Suprapubic skin (tissue), 3 donors: ENCODE measurements around the gene AMT.
A peak's percentile ranks its signal among the peaks of the same experiment; 100 is the strongest.

Source experiments
- CTCF ChIP-seq, 2 donors: fragments of 200-600 bp in 1 of 2; fragments of 450-650 bp in 1 of 2; sonication (generic) in 1 of 2; IDR thresholded peaks; one replicate each; pipeline ENCODE4 v1.5.1; 2016 to 2019; ENCODE audit warnings: antibody characterized with exemption in 2 of 2, mild to moderate bottlenecking in 1 of 2, moderate library complexity in 1 of 2
- POLR2AphosphoS5 ChIP-seq, 3 donors: sonication (generic); formaldehyde crosslinking; IDR thresholded peaks; one replicate each; pipeline ENCODE4 v1.6.1; 2017; ENCODE audit warnings: antibody characterized with exemption in 3 of 3

DNA sequence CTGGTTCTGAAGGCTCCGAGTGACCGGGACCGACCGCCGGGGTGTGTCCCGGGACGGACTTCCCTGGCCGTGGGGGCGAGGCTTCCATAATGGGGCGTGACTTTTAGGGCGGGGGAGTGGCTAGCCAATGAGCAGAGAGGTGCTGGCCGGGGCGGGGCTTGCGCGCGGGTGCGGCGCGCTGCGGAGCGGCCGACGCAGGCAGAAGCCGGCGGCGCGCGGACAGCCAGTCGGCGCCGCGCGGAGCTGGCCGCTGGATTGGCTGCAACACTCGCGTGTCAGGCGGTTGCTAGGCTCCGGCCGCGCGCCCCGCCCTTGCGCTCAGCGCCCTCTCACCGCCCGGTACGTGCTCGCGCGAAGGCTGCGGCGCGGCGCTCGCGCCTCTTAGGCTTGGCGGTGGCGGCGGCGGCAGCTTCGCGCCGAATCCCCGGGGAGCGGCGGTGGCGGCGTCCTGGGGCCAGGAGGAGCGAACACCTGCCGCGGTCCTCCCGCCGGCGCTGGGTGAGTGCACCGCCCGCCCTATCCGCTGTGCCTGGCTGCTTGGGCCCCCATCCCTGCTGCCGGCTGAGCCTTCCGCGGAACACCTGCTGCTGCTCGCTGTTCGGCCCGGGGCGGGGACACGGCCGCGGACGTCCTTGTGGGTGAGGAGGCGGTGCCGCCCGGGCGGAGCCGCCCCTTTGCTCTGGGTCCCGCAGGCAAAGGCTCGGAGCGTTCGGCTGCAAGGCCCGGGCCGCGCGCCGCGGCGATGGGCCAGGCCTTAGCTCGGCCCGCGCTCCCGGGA lies 47.9 kb upstream of the AMT start, which contains the start of gene DAG1:
- TF ChIP-seq POLR2AphosphoS5 (IDR thresholded peaks at IDR 0.05) (peak in 1 of 3 donors; percentile 72), CTCF (IDR thresholded peaks at IDR 0.05) (no peak)
